B cell (primary cell): ENCODE measurements around the gene EP300.

Source experiments
- EZH2 ChIP-seq: IDR thresholded peaks from 2 replicates; pipeline ENCODE4 v1.6.1; 2012; ENCODE audit warnings: borderline replicate concordance, low read depth, mild to moderate bottlenecking, moderate library complexity, low read length; ENCODE audit not compliant: insufficient read depth, poor library complexity, severe bottlenecking
- TF ChIP-seq, protein P1 (sequence below): fragments of 200-600 bp; IDR thresholded peaks from one replicate; pipeline ENCODE4 v1.8.0; 2022; ENCODE audit warnings: antibody characterized with exemption, mild to moderate bottlenecking

DNA sequence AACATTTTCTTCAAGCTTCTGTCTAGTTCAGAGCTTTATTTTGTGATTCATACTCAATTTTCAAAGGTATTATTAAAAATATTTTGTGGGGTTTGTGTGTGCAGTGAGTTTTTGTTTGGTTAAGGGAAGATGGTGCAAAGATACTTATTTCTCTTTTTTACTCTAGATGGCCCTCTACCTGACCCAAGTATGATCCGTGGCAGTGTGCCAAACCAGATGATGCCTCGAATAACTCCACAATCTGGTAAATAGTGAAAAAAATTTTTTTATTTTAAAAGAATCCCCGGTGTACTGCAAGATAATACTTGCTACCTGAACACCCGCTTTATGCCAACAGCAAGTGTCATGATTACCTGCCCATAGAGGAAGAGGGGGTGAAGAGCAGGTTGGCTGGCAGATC, 54.2 kb downstream of the EP300 start:
- TF ChIP-seq, protein P1, sequence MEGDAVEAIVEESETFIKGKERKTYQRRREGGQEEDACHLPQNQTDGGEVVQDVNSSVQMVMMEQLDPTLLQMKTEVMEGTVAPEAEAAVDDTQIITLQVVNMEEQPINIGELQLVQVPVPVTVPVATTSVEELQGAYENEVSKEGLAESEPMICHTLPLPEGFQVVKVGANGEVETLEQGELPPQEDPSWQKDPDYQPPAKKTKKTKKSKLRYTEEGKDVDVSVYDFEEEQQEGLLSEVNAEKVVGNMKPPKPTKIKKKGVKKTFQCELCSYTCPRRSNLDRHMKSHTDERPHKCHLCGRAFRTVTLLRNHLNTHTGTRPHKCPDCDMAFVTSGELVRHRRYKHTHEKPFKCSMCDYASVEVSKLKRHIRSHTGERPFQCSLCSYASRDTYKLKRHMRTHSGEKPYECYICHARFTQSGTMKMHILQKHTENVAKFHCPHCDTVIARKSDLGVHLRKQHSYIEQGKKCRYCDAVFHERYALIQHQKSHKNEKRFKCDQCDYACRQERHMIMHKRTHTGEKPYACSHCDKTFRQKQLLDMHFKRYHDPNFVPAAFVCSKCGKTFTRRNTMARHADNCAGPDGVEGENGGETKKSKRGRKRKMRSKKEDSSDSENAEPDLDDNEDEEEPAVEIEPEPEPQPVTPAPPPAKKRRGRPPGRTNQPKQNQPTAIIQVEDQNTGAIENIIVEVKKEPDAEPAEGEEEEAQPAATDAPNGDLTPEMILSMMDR: no peak
- TF ChIP-seq EZH2: no peak
